ENCODE results near the gene RPL6. TPM values are rescaled to one million over a fixed set of nuclear protein-coding genes. Genes with fewer than 3 reads are reported as not detected.

Gene RPL6
- polyA plus RNA-seq, 1 of the 3 experiments (the other 2 are of a cell fraction), result 2,073 TPM

- TF ChIP-seq REST (IDR thresholded peaks at IDR 0.05; ENCODE audit: low read depth, low read length) (no peak), RAD21 (IDR thresholded peaks at IDR 0.05; ENCODE audit: low read length) (no peak), TCF12 (IDR thresholded peaks at IDR 0.05) (no peak)
Observed at GRCh38 chr12:112357214-112357613, 52.2 kb downstream of the RPL6 start (continued).

Other genes starting within 250 kb of the RPL6 start
- gene HECTD4, start 27.2 kb downstream of the RPL6 start, polyA plus RNA-seq (2012; rRNA removed), result 9.3 and 14.6 TPM in 2 replicates
- 47.8 and 48.3 TPM in 2 replicates for gene PTPN11, start 9.3 kb upstream of the RPL6 start, polyA plus RNA-seq (2012; rRNA removed)